Epithelial cell of proximal tubule (primary cell): ENCODE measurements around the gene ZNF710. TPM values are rescaled to one million over a fixed set of nuclear protein-coding genes. Genes with fewer than 3 reads are reported as not detected.

Experiments used
- DNase-seq: peaks from one replicate; pipeline ENCODE4 v3.0.0-alpha.2; 2011; ENCODE audit warnings: low read depth
- H3K4me3 ChIP-seq: 2 replicates; pipeline ENCODE4 v1.5.1; 2011; ENCODE audit warnings: low read depth, mild to moderate bottlenecking, low read length
- CTCF ChIP-seq: conservative IDR thresholded peaks from 2 replicates; pipeline ENCODE4 v1.5.1; 2012; ENCODE audit warnings: low read depth, mild to moderate bottlenecking, low read length
- total RNA-seq: library from RNA; depleted of rRNA; stranded (reverse); fragments of >200 nt; gene quantifications from 2 replicates; pipeline ENCODE4 v1.2.3, GENCODE V29; 2015

ZNF710 gene
- total RNA-seq, 1 donor from 2014 or later: 11.4 TPM

GRCh38 chr15:90051874-90052273, 50.8 kb downstream of the ZNF710 start:
- no peak for TF ChIP-seq CTCF
- no peak for DNase-seq
- H3K4me3 ChIP-seq: no peak overlapping the region

GRCh38 chr15:90053685-90054466, 52.8 kb downstream of the ZNF710 start:
- no peak overlapping the region for H3K4me3 ChIP-seq
- DNase-seq: no peak
- TF ChIP-seq CTCF: no peak

- DNase-seq: no peak
- no peak for TF ChIP-seq CTCF
Observed at GRCh38 chr15:90054618-90055097, 53.5 kb downstream of the ZNF710 start.

DNA sequence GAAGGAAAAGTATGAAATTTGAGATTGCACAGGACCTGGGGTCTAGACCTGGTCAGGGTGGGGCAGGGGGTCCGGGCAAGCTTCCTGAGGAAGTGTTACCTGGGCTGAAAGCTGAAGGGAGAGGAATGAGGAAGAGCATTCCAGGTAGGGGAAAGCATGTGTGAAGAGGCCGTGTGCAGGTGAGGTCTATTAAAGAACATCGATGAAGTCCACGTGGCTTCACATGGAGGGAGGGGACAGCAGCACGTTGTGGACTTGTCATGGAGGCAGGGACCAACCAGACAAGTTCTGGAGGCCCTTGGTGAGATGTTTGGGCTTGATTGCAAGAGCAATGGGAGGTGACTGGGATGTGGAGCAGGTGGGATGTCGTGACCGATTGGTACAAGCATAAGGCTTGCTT, 54.1 kb downstream of the ZNF710 start:
- TF ChIP-seq CTCF: no peak
- no peak for DNase-seq
- no peak overlapping the region for H3K4me3 ChIP-seq

More at GRCh38 chr15:90054618-90055097, 53.5 kb downstream of the ZNF710 start:
- no peak overlapping the region for H3K4me3 ChIP-seq

DNA sequence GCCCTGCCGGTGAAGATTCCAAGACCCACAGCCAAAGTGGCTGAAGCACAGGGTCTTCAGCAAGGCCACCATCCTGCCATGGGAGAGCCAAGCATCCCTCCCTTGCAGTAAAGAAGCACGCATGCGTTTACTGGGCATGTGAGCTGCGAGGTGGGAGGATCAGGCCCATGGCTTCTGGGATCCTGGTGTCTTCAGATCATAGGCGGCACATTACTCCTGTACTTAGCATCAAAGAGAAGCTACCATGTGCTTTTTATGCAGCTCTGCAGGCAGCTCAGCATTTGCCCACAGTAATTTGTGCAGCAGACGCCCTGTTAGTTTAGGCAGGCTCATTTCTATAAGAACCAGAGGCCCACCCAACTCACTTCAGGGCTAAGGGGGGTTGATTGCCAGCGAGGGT, 55.4 kb downstream of the ZNF710 start:
- H3K4me3 ChIP-seq: no peak overlapping the region
- TF ChIP-seq CTCF: no peak
- DNase-seq: no peak

- no peak for TF ChIP-seq CTCF
- DNase-seq: no peak
- no peak overlapping the region for H3K4me3 ChIP-seq
Observed at GRCh38 chr15:90058308-90058707, 57.2 kb downstream of the ZNF710 start.

- no peak overlapping the region for H3K4me3 ChIP-seq
- no peak for TF ChIP-seq CTCF
- DNase-seq: no peak
Observed at GRCh38 chr15:90058775-90059174, 57.7 kb downstream of the ZNF710 start.
